Globus pallidus (tissue), 1 donor: ENCODE measurements around the gene CDK15.

ENCODE experiments used
- DNase-seq: peaks from one replicate; pipeline ENCODE4 v3.0.0-alpha.2; 2015; ENCODE audit warnings: low spot score

CDK15 gene

DNA sequence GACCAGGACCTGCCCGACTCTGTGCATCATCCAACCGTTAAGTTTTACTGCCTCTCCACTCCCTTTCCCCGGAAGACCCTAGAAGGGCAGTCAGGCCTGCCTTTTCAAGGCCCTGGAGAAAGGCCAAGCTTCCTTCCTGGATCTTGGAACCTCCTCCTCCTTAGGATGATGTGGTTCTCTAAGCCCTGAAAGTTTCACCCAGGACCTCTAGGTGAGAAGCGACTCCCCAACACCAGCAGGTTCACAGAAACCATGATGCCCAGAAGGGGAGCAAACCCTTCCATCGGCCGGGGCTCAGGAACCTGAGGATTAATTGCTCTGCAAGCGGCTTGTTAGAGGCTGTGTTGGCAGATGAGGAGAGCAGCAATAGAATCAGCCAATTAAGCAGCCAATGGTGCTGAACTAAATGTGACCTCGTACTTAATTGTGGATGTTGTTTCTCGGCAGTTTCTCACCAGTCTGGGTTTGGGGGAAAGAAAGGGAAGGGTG is 133.2 kb downstream of the CDK15 start:
- no peak for DNase-seq

DNA sequence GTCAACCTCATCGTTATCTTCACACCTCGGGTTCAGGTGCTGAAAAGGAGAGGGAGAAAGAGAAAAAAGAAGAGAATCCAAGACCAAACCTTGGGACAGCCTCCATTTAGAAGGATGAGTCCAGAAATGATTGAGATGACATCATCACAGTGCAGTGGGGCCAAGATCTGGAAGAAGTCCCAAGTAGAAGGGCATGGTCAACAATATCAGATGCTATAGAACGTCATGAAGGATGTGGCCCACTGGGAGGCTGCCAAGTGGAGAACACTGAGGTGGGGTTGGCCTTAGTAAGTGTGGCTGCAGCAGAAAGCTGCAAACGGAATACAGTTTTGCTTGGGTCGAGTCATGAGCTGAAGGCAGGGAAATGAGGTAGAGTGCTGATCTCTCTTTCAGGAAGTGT is 136.2 kb downstream of the CDK15 start:
- DNase-seq, result no peak
